ENCODE measurements around the gene SIGLEC10. TPM values are rescaled to one million over a fixed set of nuclear protein-coding genes. Genes with fewer than 3 reads are reported as not detected.
"Not testable (repeated sequence)": the region's sequence is repeated elsewhere in the genome, so short reads cannot be mapped to it uniquely, and the experiment has no call there.

SIGLEC10 gene
- not detected in 2 replicates for total RNA-seq
- long read RNA-seq: 0 reads

GRCh38 chr19:51417107-51417809, at the start of gene SIGLEC10:
Gene SIGLEC10 (minus strand): TSS chr19:51417642. CDS start chr19:51417581, 61 bp downstream.
- DNase-seq (ENCODE audit: low read depth, low spot score): no peak
- H3K9me3 Mint-ChIP-seq: no peaks in the 10 kb centered on the region
- no peak for TF ChIP-seq CTCF (conservative IDR thresholded peaks at IDR 0.05)
- H3K27ac Mint-ChIP-seq (ENCODE audit: unreplicated experiment): no peak within 1 kb of the TSS
- H3K4me1 Mint-ChIP-seq: no peaks in the 10 kb centered on the region
- no peaks in the 10 kb centered on the region for H3K36me3 Mint-ChIP-seq (ENCODE audit: low read depth)
- no peak within 1 kb of the TSS for H3K4me3 Mint-ChIP-seq
- peaks cover 20% of the 10 kb centered on the region for H3K27me3 Mint-ChIP-seq (ENCODE audit: low read depth)

GRCh38 chr19:51466723-51467122, 49.3 kb upstream of the SIGLEC10 start:
- Mint-ChIP-seq H3K4me1 (no peaks in the 10 kb centered on the region), H3K27me3 (ENCODE audit: low read depth) (peaks cover 80% of the 10 kb centered on the region), H3K9me3 (no peaks in the 10 kb centered on the region), H3K36me3 (ENCODE audit: low read depth) (no peaks in the 10 kb centered on the region), H3K27ac (ENCODE audit: unreplicated experiment) (no peak overlapping the region), H3K4me3 (no peak overlapping the region)
- DNase-seq (ENCODE audit: low read depth, low spot score): no peak
- TF ChIP-seq CTCF (conservative IDR thresholded peaks at IDR 0.05): no peak

- not testable (repeated sequence) for H3K4me1 Mint-ChIP-seq; H3K27ac Mint-ChIP-seq (ENCODE audit: unreplicated experiment); DNase-seq (ENCODE audit: low read depth, low spot score); H3K4me3 Mint-ChIP-seq; H3K9me3 Mint-ChIP-seq; H3K36me3 Mint-ChIP-seq (ENCODE audit: low read depth)
- H3K27me3 Mint-ChIP-seq (ENCODE audit: low read depth): peaks cover 79% of the 10 kb centered on the region
Measured at GRCh38 chr19:51463976-51464581, 46.6 kb upstream of the SIGLEC10 start.

- no peaks in the 10 kb centered on the region for H3K4me1 Mint-ChIP-seq
- no peaks in the 10 kb centered on the region for H3K36me3 Mint-ChIP-seq (ENCODE audit: low read depth)
- H3K27me3 Mint-ChIP-seq (ENCODE audit: low read depth): peaks cover 71% of the 10 kb centered on the region
- no peak overlapping the region for H3K27ac Mint-ChIP-seq (ENCODE audit: unreplicated experiment)
- H3K9me3 Mint-ChIP-seq: no peaks in the 10 kb centered on the region
- no peak for DNase-seq (ENCODE audit: low read depth, low spot score)
- TF ChIP-seq CTCF (conservative IDR thresholded peaks at IDR 0.05): no peak
- no peak overlapping the region for H3K4me3 Mint-ChIP-seq
Measured at GRCh38 chr19:51462681-51463080, 45.2 kb upstream of the SIGLEC10 start.

GRCh38 chr19:51462276-51462675, 44.8 kb upstream of the SIGLEC10 start:
- no peak for TF ChIP-seq CTCF (conservative IDR thresholded peaks at IDR 0.05)
- H3K4me3 Mint-ChIP-seq: no peak overlapping the region
- H3K36me3 Mint-ChIP-seq (ENCODE audit: low read depth): no peaks in the 10 kb centered on the region
- no peaks in the 10 kb centered on the region for H3K9me3 Mint-ChIP-seq
- no peaks in the 10 kb centered on the region for H3K4me1 Mint-ChIP-seq
- no peak overlapping the region for H3K27ac Mint-ChIP-seq (ENCODE audit: unreplicated experiment)
- DNase-seq (ENCODE audit: low read depth, low spot score): no peak
- H3K27me3 Mint-ChIP-seq (ENCODE audit: low read depth): peaks cover 67% of the 10 kb centered on the region

GRCh38 chr19:51461723-51462161, 44.3 kb upstream of the SIGLEC10 start:
- no peaks in the 10 kb centered on the region for H3K36me3 Mint-ChIP-seq (ENCODE audit: low read depth)
- H3K4me3 Mint-ChIP-seq: no peak overlapping the region
- no peak overlapping the region for H3K27ac Mint-ChIP-seq (ENCODE audit: unreplicated experiment)
- DNase-seq (ENCODE audit: low read depth, low spot score): no peak
- no peaks in the 10 kb centered on the region for H3K9me3 Mint-ChIP-seq
- H3K27me3 Mint-ChIP-seq (ENCODE audit: low read depth): peaks cover 62% of the 10 kb centered on the region
- TF ChIP-seq CTCF (conservative IDR thresholded peaks at IDR 0.05): no peak
- no peaks in the 10 kb centered on the region for H3K4me1 Mint-ChIP-seq
